SH-SY5Y (cell line): Measurements from ENCODE around the gene EXOSC5.

Source experiments
- GATA2 ChIP-seq: IDR thresholded peaks from 2 replicates; pipeline ENCODE4 v1.6.1; 2011; ENCODE audit warnings: mild to moderate bottlenecking, low read depth, low read length
- GATA3 ChIP-seq: IDR thresholded peaks from 2 replicates; pipeline ENCODE4 v1.6.1; 2011; ENCODE audit warnings: low read depth, mild to moderate bottlenecking, low read length, moderate library complexity

DNA sequence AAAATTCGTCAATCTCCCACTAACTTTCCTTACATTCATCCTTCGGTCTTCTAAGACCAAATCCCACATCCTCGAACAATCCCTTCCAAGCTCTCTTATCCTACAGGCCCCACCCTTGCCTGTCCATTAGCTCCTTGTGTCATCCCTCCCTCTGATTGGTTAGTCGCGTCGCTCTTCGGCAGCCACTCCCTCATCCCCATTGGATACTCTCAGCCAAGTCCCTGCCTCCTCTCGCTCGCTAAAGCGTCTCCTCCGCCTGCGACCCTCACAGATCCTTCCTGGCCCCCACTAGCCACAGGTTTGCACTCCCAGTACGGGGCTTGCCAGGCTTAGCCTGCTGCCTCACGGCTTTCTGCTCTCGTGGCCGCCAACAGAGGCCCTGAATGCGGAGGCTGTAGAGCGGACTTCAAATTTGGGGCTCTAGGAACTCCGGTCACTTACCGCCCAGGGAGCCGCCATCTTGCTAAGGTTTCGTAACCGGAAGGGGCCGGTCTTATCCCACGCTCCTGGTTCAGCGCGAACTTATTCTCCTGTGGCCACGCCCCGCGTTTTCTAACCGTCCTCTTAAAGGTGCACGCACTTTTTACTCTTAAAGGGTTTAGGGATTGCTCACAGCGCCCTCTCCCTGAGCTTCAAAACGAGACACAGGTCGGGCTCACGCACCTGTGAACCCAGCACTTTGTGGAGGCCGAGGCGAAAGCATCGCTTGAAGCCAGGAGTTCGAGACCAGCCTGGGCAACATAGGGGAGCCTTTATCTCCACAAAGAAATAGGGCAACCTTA, 42.5 kb upstream of the EXOSC5 start, which contains the start of gene DMAC2:
- TF ChIP-seq GATA2 (no peak), GATA3 (no peak)
